Measurements from ENCODE around the gene BARHL1.
"Not testable (repeated sequence)": the region's sequence is repeated elsewhere in the genome, so short reads cannot be mapped to it uniquely, and the experiment has no call there.

Gene BARHL1

DNA sequence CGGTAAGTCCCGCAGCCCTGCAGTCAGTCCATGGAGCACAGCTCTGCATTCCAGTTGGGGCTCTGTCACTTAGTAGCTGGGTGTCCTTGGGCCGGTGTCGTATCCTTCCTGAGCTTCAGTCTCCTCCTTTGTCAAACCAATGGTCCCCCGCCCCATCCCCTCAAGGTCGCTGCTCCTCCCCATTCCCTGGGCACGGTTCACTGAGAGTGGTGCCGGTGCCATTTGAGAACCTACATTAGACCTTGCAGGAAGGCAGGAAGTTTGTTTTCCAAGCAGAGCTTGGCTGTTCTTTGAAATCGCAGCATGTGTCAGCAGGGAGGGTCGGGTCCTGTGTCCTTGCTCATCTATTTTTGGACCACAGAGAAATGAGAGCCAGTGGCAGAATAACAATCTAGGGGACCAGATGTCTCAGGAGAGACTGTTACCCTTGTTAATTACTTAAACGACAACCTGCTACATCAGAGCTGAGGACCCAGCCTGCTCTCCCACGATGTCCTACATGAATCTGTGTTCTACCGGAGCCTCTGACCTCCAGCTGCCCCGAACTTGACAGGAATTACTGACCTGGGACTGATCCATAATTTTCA is 21.7 kb upstream of the BARHL1 start:
- POLR2A ChIA-PET, result interaction anchor here (1.0 kb wide), 1 partner anchor 11 kb away, joined by 3 read pairs; no protein-coding TSS in a partner anchor
- CTCF ChIA-PET, result no interaction called here
- no peak for DNase-seq (ENCODE audit: extremely low spot score)
- TF ChIP-seq HDGF (IDR thresholded peaks at IDR 0.05; ENCODE audit: borderline replicate concordance), result no peak
- no peak for TF ChIP-seq FOXK2 (IDR thresholded peaks at IDR 0.05)
- TF ChIP-seq CTBP1 (IDR thresholded peaks at IDR 0.05; ENCODE audit: borderline replicate concordance), result no peak
- TF ChIP-seq ZNF384 (IDR thresholded peaks at IDR 0.05), result no peak
- TF ChIP-seq BHLHE40 (IDR thresholded peaks at IDR 0.05; ENCODE audit: borderline replicate concordance), result no peak
- no peak for TF ChIP-seq NFRKB (IDR thresholded peaks at IDR 0.05)
- TF ChIP-seq SP1 (IDR thresholded peaks at IDR 0.05), result no peak
- TF ChIP-seq SUZ12 (IDR thresholded peaks at IDR 0.05), result no peak
- TF ChIP-seq, protein P1, sequence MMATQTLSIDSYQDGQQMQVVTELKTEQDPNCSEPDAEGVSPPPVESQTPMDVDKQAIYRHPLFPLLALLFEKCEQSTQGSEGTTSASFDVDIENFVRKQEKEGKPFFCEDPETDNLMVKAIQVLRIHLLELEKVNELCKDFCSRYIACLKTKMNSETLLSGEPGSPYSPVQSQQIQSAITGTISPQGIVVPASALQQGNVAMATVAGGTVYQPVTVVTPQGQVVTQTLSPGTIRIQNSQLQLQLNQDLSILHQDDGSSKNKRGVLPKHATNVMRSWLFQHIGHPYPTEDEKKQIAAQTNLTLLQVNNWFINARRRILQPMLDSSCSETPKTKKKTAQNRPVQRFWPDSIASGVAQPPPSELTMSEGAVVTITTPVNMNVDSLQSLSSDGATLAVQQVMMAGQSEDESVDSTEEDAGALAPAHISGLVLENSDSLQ (IDR thresholded peaks at IDR 0.05), result no peak
- TF ChIP-seq ARNT (IDR thresholded peaks at IDR 0.05), result no peak
- TF ChIP-seq ELF4 (IDR thresholded peaks at IDR 0.05), result no peak
- no peak for TF ChIP-seq TARDBP (IDR thresholded peaks at IDR 0.05)
- no peak for TF ChIP-seq FOXA1 (IDR thresholded peaks at IDR 0.05)
- no peak for TF ChIP-seq LEF1 (IDR thresholded peaks at IDR 0.05; ENCODE audit: borderline replicate concordance)
- TF ChIP-seq L3MBTL2 (conservative IDR thresholded peaks at IDR 0.05), result no peak
- no peak for TF ChIP-seq FOXM1 (IDR thresholded peaks at IDR 0.05; ENCODE audit: borderline replicate concordance)

DNA sequence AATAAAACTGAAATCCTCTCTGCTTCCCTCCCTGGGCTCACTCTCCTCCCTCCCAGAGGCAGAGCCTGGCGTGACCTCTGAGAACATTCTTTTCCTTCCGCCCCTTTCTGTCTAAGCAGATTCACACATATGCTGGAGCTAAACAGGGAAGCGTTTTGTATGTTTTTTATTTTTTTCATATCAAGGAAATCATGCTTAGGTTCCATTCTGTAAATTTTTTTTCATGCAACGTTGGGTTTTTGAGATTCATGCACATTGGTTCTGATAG is 20.2 kb upstream of the BARHL1 start:
- POLR2A ChIA-PET, result no interaction called here
- TF ChIP-seq CTBP1 (IDR thresholded peaks at IDR 0.05; ENCODE audit: borderline replicate concordance), result no peak
- TF ChIP-seq FOXM1 (IDR thresholded peaks at IDR 0.05; ENCODE audit: borderline replicate concordance), result no peak
- TF ChIP-seq LEF1 (IDR thresholded peaks at IDR 0.05; ENCODE audit: borderline replicate concordance), result no peak
- no peak for TF ChIP-seq FOXK2 (IDR thresholded peaks at IDR 0.05)
- no peak for TF ChIP-seq L3MBTL2 (conservative IDR thresholded peaks at IDR 0.05)
- TF ChIP-seq, protein P1 (IDR thresholded peaks at IDR 0.05), result no peak

DNA sequence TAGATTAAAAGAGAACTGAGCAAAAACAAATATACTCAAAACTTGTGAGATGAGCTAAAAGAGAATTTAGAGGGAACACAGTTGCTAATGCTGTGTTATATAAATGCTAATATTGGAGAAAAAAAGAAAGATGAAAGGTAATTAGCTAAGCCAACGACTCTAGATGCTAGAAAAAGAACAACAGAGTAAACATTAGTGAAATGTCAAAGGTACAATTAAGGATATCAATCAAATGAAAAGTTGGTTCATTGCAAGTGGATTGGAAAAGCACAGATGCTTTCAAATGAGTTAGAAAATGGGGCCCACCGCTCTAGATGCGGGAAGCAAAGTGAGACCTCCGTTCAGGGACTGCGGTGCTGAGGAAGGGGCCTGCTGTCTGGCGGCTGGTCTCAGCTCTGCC is 17.9 kb upstream of the BARHL1 start:
- POLR2A ChIA-PET, result no interaction called here
- no peak for DNase-seq (ENCODE audit: extremely low spot score)
- TF ChIP-seq TARDBP (IDR thresholded peaks at IDR 0.05) (no peak), NFRKB (IDR thresholded peaks at IDR 0.05) (no peak), SUZ12 (IDR thresholded peaks at IDR 0.05) (no peak)
- CTCF ChIA-PET, result no interaction called here

More for the DNA sequence above, 20.2 kb upstream of the BARHL1 start:
- CTCF ChIA-PET, result no interaction called here
- DNase-seq (ENCODE audit: extremely low spot score), result no peak

DNA sequence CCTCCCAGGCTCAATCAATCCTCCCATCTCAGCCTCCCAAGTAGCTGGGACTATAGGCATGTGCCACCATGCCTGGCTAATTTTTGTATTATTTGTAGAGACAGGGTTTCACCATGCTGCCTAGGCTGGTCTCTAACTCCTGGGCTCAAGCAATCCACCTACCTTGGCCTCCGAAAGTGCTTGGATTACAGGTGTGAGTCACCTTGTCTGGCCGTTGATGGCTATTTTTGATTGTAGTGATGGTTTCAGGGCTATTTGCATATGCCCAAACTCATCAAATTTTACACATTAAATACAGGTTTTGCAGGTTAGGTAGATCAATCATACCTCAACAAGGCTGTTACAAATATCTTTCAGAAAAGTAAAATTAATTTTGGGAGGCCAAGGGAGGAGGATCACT is 13.6 kb upstream of the BARHL1 start:
- POLR2A ChIA-PET; DNase-seq (ENCODE audit: extremely low spot score): not testable (repeated sequence)
- CTCF ChIA-PET, result interaction anchor here (0.6 kb wide), 1 partner anchor 331 kb away, joined by 3 read pairs; no protein-coding TSS in a partner anchor

DNA sequence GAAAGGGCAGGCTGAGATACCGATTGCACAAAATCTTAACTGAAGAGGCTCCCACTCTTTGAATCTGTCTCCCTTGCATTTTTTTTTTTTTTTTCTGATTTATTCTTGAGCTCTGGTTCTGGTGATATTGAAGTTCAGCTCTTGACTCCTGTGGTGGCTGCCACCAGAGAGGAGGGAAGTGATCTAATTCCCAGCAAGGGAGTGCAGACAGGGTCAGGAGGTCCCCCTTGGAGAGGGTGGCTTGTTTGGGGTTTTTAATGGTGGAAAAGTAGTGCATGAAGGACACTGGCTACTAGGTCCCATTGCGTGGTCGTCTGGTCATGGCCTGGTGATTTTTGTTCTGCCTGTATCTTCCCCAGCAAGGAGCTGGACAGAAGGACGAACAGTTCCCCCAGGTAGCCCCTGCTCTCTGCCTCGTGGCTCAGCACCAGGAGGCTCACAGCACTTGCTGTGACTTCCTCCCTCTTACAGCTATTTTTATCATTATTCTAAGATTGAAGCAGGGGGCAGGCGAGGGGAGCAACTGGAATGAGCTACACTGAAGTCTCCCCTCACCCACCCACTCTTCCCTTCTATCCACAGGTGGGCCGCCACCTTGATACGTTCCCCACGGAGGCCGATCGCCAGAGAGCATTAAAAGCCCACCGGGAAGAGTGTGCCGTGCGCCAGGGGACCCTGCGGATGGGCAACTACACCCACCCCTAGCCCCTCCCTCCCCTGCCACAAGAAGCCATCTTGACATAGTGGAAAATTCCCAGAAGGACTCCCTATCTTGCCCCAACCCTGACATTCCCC is 10.4 kb upstream of the BARHL1 start:
- no peak for TF ChIP-seq FOXA1 (IDR thresholded peaks at IDR 0.05)
- no peak for DNase-seq (ENCODE audit: extremely low spot score)
- POLR2A ChIA-PET, result no interaction called here
- CTCF ChIA-PET, result interaction anchor here (0.5 to 0.6 kb wide), 2 partner anchors 64 to 183 kb away, joined by 3 read pairs; no protein-coding TSS in a partner anchor

DNA sequence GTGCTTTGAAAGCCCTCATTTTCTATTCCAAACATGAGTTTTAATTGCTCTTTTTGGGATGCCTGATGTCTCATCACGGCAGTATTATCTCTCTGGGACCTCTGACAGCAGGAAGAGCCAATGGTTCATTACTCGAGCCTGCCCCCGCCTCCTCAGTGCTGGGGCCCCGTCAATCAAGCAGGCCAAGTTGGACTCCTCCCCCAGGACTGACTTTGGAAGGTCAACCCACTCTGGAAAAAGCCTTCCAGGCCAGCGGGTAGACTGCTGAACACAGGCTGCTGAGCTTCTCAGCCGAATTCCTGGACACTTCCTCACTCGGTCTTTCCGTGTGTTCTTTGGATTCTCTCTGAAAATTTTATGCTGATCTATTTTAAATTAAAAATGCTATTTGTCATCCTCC is 9.5 kb upstream of the BARHL1 start:
- CTCF ChIA-PET, result interaction anchor here (0.5 to 0.6 kb wide), 2 partner anchors 58 to 184 kb away, joined by 3 read pairs; no protein-coding TSS in a partner anchor
- TF ChIP-seq HDGF (IDR thresholded peaks at IDR 0.05; ENCODE audit: borderline replicate concordance) (no peak), ELF4 (IDR thresholded peaks at IDR 0.05) (no peak), SUZ12 (IDR thresholded peaks at IDR 0.05) (no peak), ARNT (IDR thresholded peaks at IDR 0.05) (no peak), ZNF384 (IDR thresholded peaks at IDR 0.05) (no peak), TARDBP (IDR thresholded peaks at IDR 0.05) (no peak)
- TF ChIP-seq, protein P1 (IDR thresholded peaks at IDR 0.05), result peak; percentile 86
- DNase-seq (ENCODE audit: extremely low spot score), result no peak
- POLR2A ChIA-PET, result no interaction called here

DNA sequence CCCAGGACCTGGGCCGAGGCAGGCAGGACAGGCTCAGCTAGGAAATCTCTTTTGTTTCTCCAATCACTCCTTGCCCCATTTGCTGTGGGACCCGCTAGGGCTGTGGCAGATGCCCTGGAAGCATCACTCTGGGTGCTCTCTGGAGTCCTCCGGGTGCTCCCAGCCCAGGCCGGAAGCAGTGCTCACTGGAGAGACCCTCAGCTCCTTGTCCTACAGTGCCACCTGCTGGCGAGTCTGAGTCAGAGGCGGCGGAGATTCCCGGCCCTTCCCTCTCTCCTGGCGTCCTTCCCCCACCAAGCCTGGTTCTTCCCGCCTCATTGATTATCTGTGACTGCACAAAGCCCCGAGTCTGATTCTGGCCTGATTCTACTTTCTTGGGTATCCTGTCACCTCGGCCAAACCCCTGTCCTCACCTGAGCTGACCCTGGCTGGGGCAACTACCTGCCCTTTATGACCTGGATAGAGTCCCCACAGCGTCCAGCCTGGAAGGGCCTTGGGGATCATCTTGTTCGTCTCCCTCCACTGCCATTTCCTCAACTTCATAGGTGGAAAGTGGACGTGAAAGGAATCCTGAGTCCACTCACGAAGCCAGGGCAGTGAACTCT is 7.3 kb upstream of the BARHL1 start:
- ChIA-PET CTCF (interaction anchor here (1.2 kb wide), 1 partner anchor 233 kb away, joined by 4 read pairs; no protein-coding TSS in a partner anchor), POLR2A (no interaction called here)
- peak; percentile 88 for DNase-seq (ENCODE audit: extremely low spot score)
- TF ChIP-seq, protein P1 (IDR thresholded peaks at IDR 0.05), result peak; percentile 29; the same call in 1 of the 2 replicates
- TF ChIP-seq FOXM1 (IDR thresholded peaks at IDR 0.05; ENCODE audit: borderline replicate concordance) (0 out of 2 replicates have a peak, but pooled peaks have one; percentile 2), CTBP1 (IDR thresholded peaks at IDR 0.05; ENCODE audit: borderline replicate concordance) (no peak), SUZ12 (IDR thresholded peaks at IDR 0.05) (no peak), FOXA1 (IDR thresholded peaks at IDR 0.05) (no peak)
